ENCODE data around the gene CFAP45. TPM values are rescaled to one million over a fixed set of nuclear protein-coding genes. Genes with fewer than 3 reads are reported as not detected.

CFAP45 gene
- total RNA-seq, 2 donors from 2014 or later = 1.2 to 2.8 TPM

- Mint-ChIP-seq H3K36me3 (peaks cover 9 to 16% of the 10 kb centered on the region in 2 donors), H3K27ac (no peak overlapping the region), H3K9me3 (no peaks in the 10 kb centered on the region)
- no peak for DNase-seq (ENCODE audit: low spot score in 2 of 2)
- no peak for ATAC-seq
Measured at GRCh38 chr1:159928491-159929050, 28.6 kb upstream of the CFAP45 start.

GRCh38 chr1:159927849-159928431 lies 28.0 kb upstream of the CFAP45 start:
- Mint-ChIP-seq H3K27ac (no peak overlapping the region), H3K9me3 (no peaks in the 10 kb centered on the region), H3K36me3 (peaks cover 15 to 23% of the 10 kb centered on the region in 2 donors)
- DNase-seq (ENCODE audit: low spot score in 2 of 2) (no peak), ATAC-seq (no peak)

- H3K36me3 Mint-ChIP-seq = peaks cover 18 to 27% of the 10 kb centered on the region in 2 donors
- H3K9me3 Mint-ChIP-seq = no peaks in the 10 kb centered on the region
- peak overlapping the region in 1 of 2 donors; percentile 98 for H3K27ac Mint-ChIP-seq
- ATAC-seq = no peak
- DNase-seq (ENCODE audit: low spot score in 2 of 2) = no peak
Measured at GRCh38 chr1:159927211-159927848, 27.4 kb upstream of the CFAP45 start.

- ATAC-seq (peak; percentile 2 to 62), DNase-seq (ENCODE audit: low spot score in 2 of 2) (peak in 1 of 2 donors; percentile 85)
- Mint-ChIP-seq H3K9me3 (no peaks in the 10 kb centered on the region), H3K27ac (peak overlapping the region; percentile 98 to 100), H3K36me3 (peaks cover 23 to 43% of the 10 kb centered on the region in 2 donors)
Measured at GRCh38 chr1:159925719-159926078, 25.7 kb upstream of the CFAP45 start.

- H3K36me3 Mint-ChIP-seq = peaks cover 28 to 46% of the 10 kb centered on the region in 2 donors
- H3K27ac Mint-ChIP-seq = peak within 1 kb of the TSS; percentile 98 to 100
- peak; percentile 90 to 94 for DNase-seq (ENCODE audit: low spot score in 2 of 2)
- peak; percentile 50 to 65 for ATAC-seq
- H3K9me3 Mint-ChIP-seq = no peaks in the 10 kb centered on the region
Measured at GRCh38 chr1:159924791-159925718, 25.1 kb upstream of the CFAP45 start, which contains the start of gene TAGLN2. TAGLN2 (minus strand) TSS chr1:159925507; CDS start chr1:159920509, 4,998 bp downstream.

GRCh38 chr1:159924025-159924790 lies 24.2 kb upstream of the CFAP45 start:
- Mint-ChIP-seq H3K9me3 (no peaks in the 10 kb centered on the region), H3K27ac (peak overlapping the region; percentile 98 to 100), H3K36me3 (peaks cover 28 to 54% of the 10 kb centered on the region in 2 donors)
- ATAC-seq = peak; percentile 50 to 52
- peak; percentile 58 to 90 for DNase-seq (ENCODE audit: low spot score in 2 of 2)

GRCh38 chr1:159923203-159924024 lies 23.4 kb upstream of the CFAP45 start:
- H3K9me3 Mint-ChIP-seq = no peaks in the 10 kb centered on the region
- H3K36me3 Mint-ChIP-seq = peaks cover 29 to 55% of the 10 kb centered on the region in 2 donors
- peak overlapping the region; percentile 98 to 100 for H3K27ac Mint-ChIP-seq
- ATAC-seq (peak; percentile 49 to 66), DNase-seq (ENCODE audit: low spot score in 2 of 2) (peak; percentile 83 to 90)

GRCh38 chr1:159922511-159923202 lies 22.7 kb upstream of the CFAP45 start:
- Mint-ChIP-seq H3K36me3 (peaks cover 33 to 63% of the 10 kb centered on the region in 2 donors), H3K27ac (peak overlapping the region; percentile 98 to 100), H3K9me3 (no peaks in the 10 kb centered on the region)
- DNase-seq (ENCODE audit: low spot score in 2 of 2) = peak in 1 of 2 donors; percentile 33
- ATAC-seq = no peak

- H3K9me3 Mint-ChIP-seq = no peaks in the 10 kb centered on the region
- ATAC-seq (no peak), DNase-seq (ENCODE audit: low spot score in 2 of 2) (peak in 1 of 2 donors; percentile 67)
- peak overlapping the region; percentile 98 to 100 for H3K27ac Mint-ChIP-seq
- peaks cover 33 to 65% of the 10 kb centered on the region in 2 donors for H3K36me3 Mint-ChIP-seq
Measured at GRCh38 chr1:159921700-159922504, 21.9 kb upstream of the CFAP45 start.

- H3K36me3 Mint-ChIP-seq = peaks cover 33 to 65% of the 10 kb centered on the region in 2 donors
- ATAC-seq (peak in 1 of 2 donors; percentile 36), DNase-seq (ENCODE audit: low spot score in 2 of 2) (no peak)
- H3K9me3 Mint-ChIP-seq = no peaks in the 10 kb centered on the region
- peak overlapping the region; percentile 98 to 100 for H3K27ac Mint-ChIP-seq
Measured at GRCh38 chr1:159921251-159921650, 21.3 kb upstream of the CFAP45 start.

GRCh38 chr1:159920651-159921050 lies 20.7 kb upstream of the CFAP45 start:
- peak overlapping the region; percentile 98 to 100 for H3K27ac Mint-ChIP-seq
- DNase-seq (ENCODE audit: low spot score in 2 of 2) = no peak
- H3K36me3 Mint-ChIP-seq = peaks cover 33 to 65% of the 10 kb centered on the region in 2 donors
- no peaks in the 10 kb centered on the region for H3K9me3 Mint-ChIP-seq
- no peak for ATAC-seq

- Mint-ChIP-seq H3K9me3 (no peaks in the 10 kb centered on the region), H3K36me3 (peaks cover 31 to 61% of the 10 kb centered on the region in 2 donors), H3K27ac (peak overlapping the region; percentile 98 to 100)
- DNase-seq (ENCODE audit: low spot score in 2 of 2) = no peak
- no peak for ATAC-seq
Measured at GRCh38 chr1:159920202-159920601, 20.2 kb upstream of the CFAP45 start.

GRCh38 chr1:159919236-159919865 lies 19.4 kb upstream of the CFAP45 start:
- ATAC-seq = no peak
- Mint-ChIP-seq H3K27ac (peak overlapping the region in 1 of 2 donors; percentile 75), H3K9me3 (no peaks in the 10 kb centered on the region), H3K36me3 (peaks cover 29 to 57% of the 10 kb centered on the region in 2 donors)
- no peak for DNase-seq (ENCODE audit: low spot score in 2 of 2)

Measured in activated naive CD4-positive, alpha-beta T cell treated with anti-CD3 and anti-CD28 coated beads, Interleukin-2, amount 50 U/mL, for 72 hours (primary cell).